Body of pancreas (tissue), 4 donors: ENCODE results near the gene CGNL1.

Experiments used
- POLR2A ChIP-seq, 3 donors: fragments of 450-650 bp; IDR thresholded peaks; one replicate each; pipeline ENCODE4 v1.6.1; 2016; ENCODE audit warnings: antibody characterized with exemption in 3 of 3, mild to moderate bottlenecking in 2 of 3
- TF ChIP-seq, protein P1 (sequence below), 7 experiments: fragments of 450-650 bp in 4 of 7; fragments of 200-600 bp in 3 of 7; sonication (generic) in 3 of 7; IDR thresholded peaks; one replicate each; pipeline ENCODE4 v1.5.1; 2016 to 2019; ENCODE audit warnings: antibody characterized with exemption in 7 of 7

DNA sequence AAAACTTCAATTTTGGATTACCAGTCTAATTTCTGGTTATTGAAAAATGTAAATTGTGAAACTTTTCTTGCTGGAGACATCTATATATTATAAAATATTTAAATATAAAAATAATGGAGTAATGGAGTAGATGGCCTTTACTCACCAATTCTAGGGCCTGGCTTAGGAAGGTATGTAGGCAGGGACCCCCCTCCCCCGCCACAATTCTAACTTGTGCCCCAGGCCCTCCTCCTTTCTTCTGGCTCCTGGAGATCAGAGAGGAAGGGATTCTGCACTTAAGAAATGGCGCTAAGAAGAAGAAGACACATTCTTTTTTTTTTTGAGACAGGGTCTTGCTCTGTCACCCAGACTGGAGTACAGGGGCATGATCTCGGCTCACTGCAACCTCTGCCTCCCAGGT lies 49.5 kb downstream of the CGNL1 start:
- TF ChIP-seq, protein P1, sequence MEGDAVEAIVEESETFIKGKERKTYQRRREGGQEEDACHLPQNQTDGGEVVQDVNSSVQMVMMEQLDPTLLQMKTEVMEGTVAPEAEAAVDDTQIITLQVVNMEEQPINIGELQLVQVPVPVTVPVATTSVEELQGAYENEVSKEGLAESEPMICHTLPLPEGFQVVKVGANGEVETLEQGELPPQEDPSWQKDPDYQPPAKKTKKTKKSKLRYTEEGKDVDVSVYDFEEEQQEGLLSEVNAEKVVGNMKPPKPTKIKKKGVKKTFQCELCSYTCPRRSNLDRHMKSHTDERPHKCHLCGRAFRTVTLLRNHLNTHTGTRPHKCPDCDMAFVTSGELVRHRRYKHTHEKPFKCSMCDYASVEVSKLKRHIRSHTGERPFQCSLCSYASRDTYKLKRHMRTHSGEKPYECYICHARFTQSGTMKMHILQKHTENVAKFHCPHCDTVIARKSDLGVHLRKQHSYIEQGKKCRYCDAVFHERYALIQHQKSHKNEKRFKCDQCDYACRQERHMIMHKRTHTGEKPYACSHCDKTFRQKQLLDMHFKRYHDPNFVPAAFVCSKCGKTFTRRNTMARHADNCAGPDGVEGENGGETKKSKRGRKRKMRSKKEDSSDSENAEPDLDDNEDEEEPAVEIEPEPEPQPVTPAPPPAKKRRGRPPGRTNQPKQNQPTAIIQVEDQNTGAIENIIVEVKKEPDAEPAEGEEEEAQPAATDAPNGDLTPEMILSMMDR (IDR thresholded peaks at IDR 0.05), result no peak
- no peak for TF ChIP-seq POLR2A (IDR thresholded peaks at IDR 0.05)
